IMR-90 (cell line): ENCODE results near the gene DNPH1. TPM values are rescaled to one million over a fixed set of nuclear protein-coding genes. Genes with fewer than 3 reads are reported as not detected.

Source experiments
- ATAC-seq: fragments of 200-7000 bp; cut with Tn5 transposase; 2 replicates; pipeline ENCODE4 v1.9.1; 2020; ENCODE audit warnings: low read depth, mild to moderate bottlenecking, moderate library complexity
- BruUV-seq: library from RNA; stranded (reverse); fragments of 400-500 nt; replicated peaks from 2 replicates; lab custom pipeline; 2021; lab: Mats Ljungman, UMichigan
- CTCF ChIA-PET: fragments of 300-600 bp; formaldehyde crosslinking; extraction: SDS; loops from one replicate; lab custom pipeline; 2021; ENCODE audit warnings: antibody characterized with exemption; lab: Yijun Ruan, JAX
- POLR2A ChIA-PET: fragments of 300-600 bp; sonication (Branson Sonifier 250); formaldehyde crosslinking; loops from one replicate; lab custom pipeline; 2022; ENCODE audit warnings: antibody characterized with exemption; ENCODE audit not compliant: unreplicated experiment; lab: Charles Lee
- DNase-seq: peaks from one replicate; pipeline ENCODE4 v3.0.0; 2013
- H2AFZ ChIP-seq: replicated peaks from 2 replicates; pipeline ENCODE3; 2013; ENCODE audit warnings: low read length, mild to moderate bottlenecking; ENCODE audit not compliant: poor library complexity
- H2AK5ac ChIP-seq: 2 replicates; pipeline ENCODE4 v1.6.1; 2013; ENCODE audit warnings: low read depth, low read length, inconsistent platforms
- H2AK9ac ChIP-seq: replicated peaks from 2 replicates; pipeline ENCODE3; 2013; ENCODE audit warnings: mild to moderate bottlenecking, low read depth, low read length, moderate library complexity; ENCODE audit not compliant: poor library complexity
- H2BK120ac ChIP-seq: 2 replicates; pipeline ENCODE4 v1.6.1; 2013; ENCODE audit warnings: low read depth, low read length, inconsistent platforms
- H2BK15ac ChIP-seq: 3 replicates; pipeline ENCODE4 v1.6.1; 2013; ENCODE audit warnings: low read depth, low read length, inconsistent platforms
- H2BK20ac ChIP-seq: 2 replicates; pipeline ENCODE4 v1.6.1; 2013; ENCODE audit warnings: low read depth, mild to moderate bottlenecking, inconsistent platforms, low read length, moderate library complexity
- H2BK5ac ChIP-seq: 2 replicates; pipeline ENCODE4 v1.6.1; 2013; ENCODE audit warnings: mild to moderate bottlenecking, low read depth, low read length, inconsistent platforms; ENCODE audit not compliant: poor library complexity, severe bottlenecking
- H3K14ac ChIP-seq: replicated peaks from 2 replicates; pipeline ENCODE4 v1.6.1; 2013; ENCODE audit warnings: low read depth, low read length, inconsistent platforms
- H3K18ac ChIP-seq: 2 replicates; pipeline ENCODE4 v1.6.1; 2013; ENCODE audit warnings: low read depth, low read length, control low read depth
- H3K23ac ChIP-seq: 2 replicates; pipeline ENCODE4 v1.6.1; 2013; ENCODE audit warnings: low read depth, low read length, inconsistent platforms
- H3K27ac ChIP-seq: 2 replicates; pipeline ENCODE4 v1.5.1; 2013; ENCODE audit warnings: mild to moderate bottlenecking, control low read depth, low read length; ENCODE audit not compliant: insufficient read depth
- H3K27me3 ChIP-seq: 2 replicates; pipeline ENCODE4 v1.6.1; 2013; ENCODE audit warnings: low read length; ENCODE audit not compliant: control insufficient read depth, insufficient read depth
- H3K36me3 ChIP-seq: 2 replicates; pipeline ENCODE4 v1.6.1; 2013; ENCODE audit warnings: low read length, mixed read lengths; ENCODE audit not compliant: control insufficient read depth, insufficient read depth
- H3K4ac ChIP-seq: 2 replicates; pipeline ENCODE4 v1.6.1; 2013; ENCODE audit warnings: low read depth, low read length, inconsistent platforms
- H3K4me1 ChIP-seq: 2 replicates; pipeline ENCODE4 v1.6.1; 2013; ENCODE audit warnings: low read length, mixed read lengths; ENCODE audit not compliant: control insufficient read depth, insufficient read depth
- H3K4me2 ChIP-seq: 2 replicates; pipeline ENCODE4 v1.6.1; 2013; ENCODE audit warnings: low read depth, mild to moderate bottlenecking, control low read depth, low read length, moderate library complexity
- H3K4me3 ChIP-seq: 2 replicates; pipeline ENCODE4 v1.5.1; 2013; ENCODE audit warnings: low read depth, mild to moderate bottlenecking, control low read depth, low read length, moderate library complexity; ENCODE audit not compliant: insufficient read depth
- H3K56ac ChIP-seq: 2 replicates; pipeline ENCODE4 v1.6.1; 2013; ENCODE audit warnings: low read length, inconsistent platforms; ENCODE audit not compliant: insufficient read depth; ENCODE audit errors: extremely low read depth
- H3K79me1 ChIP-seq, 2 experiments: 2 replicates each; pipeline ENCODE4 v1.6.1; 2013; ENCODE audit warnings: low read length in 2 of 2, inconsistent platforms in 1 of 2, low read depth in 1 of 2
- H3K9ac ChIP-seq: 2 replicates; pipeline ENCODE4 v1.6.1; 2013; ENCODE audit warnings: low read depth, low read length, control low read depth
- H3K9me1 ChIP-seq: 2 replicates; pipeline ENCODE4 v1.6.1; 2013; ENCODE audit warnings: low read length, inconsistent platforms; ENCODE audit not compliant: insufficient read depth
- H3K9me3 ChIP-seq: 2 replicates; pipeline ENCODE4 v1.6.1; 2013; ENCODE audit warnings: low read length; ENCODE audit not compliant: control insufficient read depth, insufficient read depth
- H4K20me1 ChIP-seq: 2 replicates; pipeline ENCODE4 v1.6.1; 2013; ENCODE audit warnings: low read length, inconsistent platforms; ENCODE audit not compliant: insufficient read depth
- H4K5ac ChIP-seq: 2 replicates; pipeline ENCODE4 v1.6.1; 2013; ENCODE audit warnings: mild to moderate bottlenecking, low read depth, low read length, control low read depth
- H4K8ac ChIP-seq, 2 experiments: 2 replicates each; pipeline ENCODE4 v1.6.1; 2013; ENCODE audit warnings: low read depth in 2 of 2, low read length in 2 of 2, control low read depth in 1 of 2, inconsistent platforms in 1 of 2
- H4K91ac ChIP-seq: 2 replicates; pipeline ENCODE4 v1.6.1; 2013; ENCODE audit warnings: low read depth, low read length, inconsistent platforms; ENCODE audit not compliant: insufficient read depth
- BHLHE40 ChIP-seq: fragments of 150-350 bp; IDR thresholded peaks from 2 replicates; pipeline ENCODE4 v1.6.1; 2016; ENCODE audit warnings: mild to moderate bottlenecking, low read depth, low read length
- CEBPB ChIP-seq: IDR thresholded peaks from 2 replicates; pipeline ENCODE4 v1.6.1; 2012; ENCODE audit warnings: low read depth, low read length, improper control_type of control experiment
- CHD1 ChIP-seq: IDR thresholded peaks from 2 replicates; pipeline ENCODE4 v1.6.1; 2012; ENCODE audit warnings: low read depth, low read length, improper control_type of control experiment
- CTCF ChIP-seq: conservative IDR thresholded peaks from 2 replicates; pipeline ENCODE4 v1.5.1; 2012; ENCODE audit warnings: mild to moderate bottlenecking, low read depth, low read length, improper control_type of control experiment
- FOS ChIP-seq: fragments of 150-350 bp; IDR thresholded peaks from 2 replicates; pipeline ENCODE4 v1.6.1; 2016; ENCODE audit warnings: low read depth, low read length
- MAFK ChIP-seq: IDR thresholded peaks from 2 replicates; pipeline ENCODE4 v1.6.1; 2012; ENCODE audit warnings: low read depth, low read length, improper control_type of control experiment
- MXI1 ChIP-seq: IDR thresholded peaks from 2 replicates; pipeline ENCODE4 v1.6.1; 2012; ENCODE audit warnings: low read depth, mild to moderate bottlenecking, low read length, moderate library complexity, borderline replicate concordance
- NFE2L2 ChIP-seq: fragments of 150-350 bp; IDR thresholded peaks from 2 replicates; pipeline ENCODE4 v1.6.1; 2016; ENCODE audit warnings: low read depth, mild to moderate bottlenecking, low read length
- RAD21 ChIP-seq: IDR thresholded peaks from 2 replicates; pipeline ENCODE4 v1.6.1; 2012; ENCODE audit warnings: low read length, improper control_type of control experiment
- RFX5 ChIP-seq: IDR thresholded peaks from 2 replicates; pipeline ENCODE4 v1.8.0; 2012; ENCODE audit warnings: low read depth, mild to moderate bottlenecking, low read length, moderate library complexity
- SMC3 ChIP-seq: fragments of 150-350 bp; IDR thresholded peaks from 2 replicates; pipeline ENCODE4 v1.6.1; 2016; ENCODE audit warnings: low read depth, mild to moderate bottlenecking, antibody characterized with exemption, low read length, moderate library complexity
- USF2 ChIP-seq: fragments of 150-350 bp; IDR thresholded peaks from 2 replicates; pipeline ENCODE4 v1.6.1; 2017; ENCODE audit warnings: mild to moderate bottlenecking, antibody characterized with exemption, low read length, low read depth
- WGBS, 2 experiments: methylation state at CpG; one replicate each; pipeline versions ENCODE4 v1.1.5 to v1.1.7; 2013; ENCODE audit warnings: missing lambda C conversion rate in 2 of 2; ENCODE audit not compliant: insufficient read length in 1 of 2; ENCODE audit errors: extremely low coverage in 2 of 2; 5-methylcytosine and 5-hydroxymethylcytosine counted together
- dilution Hi-C: fragments of 300-500 bp; cut with HindIII; formaldehyde crosslinking; loops from one replicate; pipeline ENCODE4 v1.14.3; 2018; ENCODE audit warnings: low sequenced_read_pairs; ENCODE audit not compliant: unreplicated experiment
- in situ Hi-C: fragments of 300-500 bp; cut with MboI; formaldehyde crosslinking; loops from 3 replicates; pipeline ENCODE4 v1.14.3; 2019; ENCODE audit warnings: low sequenced_read_pairs, inconsistent platforms, mixed read lengths
- intact Hi-C: fragments of 100-400 bp; cut with micrococcal nuclease; formaldehyde crosslinking; loops from 2 replicates; pipeline ENCODE4 v1.10.0; 2022
- polyA plus RNA-seq, 3 experiments: library from polyadenylated mRNA; depleted of rRNA; stranded (reverse); fragments of >200 nt; gene quantifications; 2 replicates each; pipeline ENCODE4 v1.2.3, GENCODE V29; 2012; ENCODE audit warnings: low replicate concordance in 1 of 3
- total RNA-seq: library from RNA; depleted of rRNA; stranded (reverse); fragments of >200 nt; gene quantifications from 2 replicates; pipeline ENCODE4 v1.2.3, GENCODE V29; 2012

DNPH1 gene
- total and polyA plus RNA-seq, 2 of the 4 experiments (the other 2 are of a cell fraction), result 19.0 to 47.8 TPM

GRCh38 chr6:43178951-43179830, 50.1 kb downstream of the DNPH1 start (continued):
- TF ChIP-seq FOS, result no peak

GRCh38 chr6:43178150-43178549, 51.1 kb downstream of the DNPH1 start:
- Histone ChIP-seq H3K27me3 (no peaks in the 10 kb centered on the region), H3K27ac (no peak overlapping the region), H3K36me3 (peaks cover 45% of the 10 kb centered on the region), H2BK20ac (no peak overlapping the region), H3K4me3 (no peak overlapping the region), H3K4ac (no peak overlapping the region), H2AK5ac (no peak overlapping the region), H2BK120ac (no peak overlapping the region), H4K91ac (no peak overlapping the region), H4K8ac (no peak overlapping the region), H3K56ac (no peak overlapping the region), H4K5ac (no peak overlapping the region), H3K14ac (no peak overlapping the region), H3K9me3 (no peaks in the 10 kb centered on the region), H3K23ac (no peak overlapping the region), H3K79me1 (peaks cover 27 to 71% of the 10 kb centered on the region in 2 experiments), H3K18ac (no peak overlapping the region), H3K4me2 (no peak overlapping the region), H4K20me1 (peaks cover 30% of the 10 kb centered on the region), H3K9me1 (peaks cover 15% of the 10 kb centered on the region), H2AK9ac (no peak overlapping the region), H2AFZ (no peak overlapping the region), H2BK15ac (no peak overlapping the region), H3K4me1 (peaks cover 17% of the 10 kb centered on the region), H3K9ac (no peak overlapping the region), H2BK5ac (no peak overlapping the region)
- ChIA-PET POLR2A (no interaction called here), CTCF (interaction anchor here (0.6 kb wide), 2 partner anchors 24 to 1335 kb away, joined by 3 to 4 read pairs; no protein-coding TSS in a partner anchor)
- dilution Hi-C loops, result no loop called here
- no peak for DNase-seq
- ATAC-seq, result no peak
- in situ Hi-C loops, result no loop called here
- no TSS peak for BruUV-seq
- intact Hi-C loops, result no loop called here
- 93% methylated on average over 10 of the region's 12 CpGs; no CpG with 5 or more reads in 1 of the 2 experiments for WGBS, 2 experiments
- no peak for TF ChIP-seq MAFK
- no peak for TF ChIP-seq CTCF
- no peak for TF ChIP-seq NFE2L2
- no peak for TF ChIP-seq RFX5
- no peak for TF ChIP-seq BHLHE40
- no peak for TF ChIP-seq SMC3
- no peak for TF ChIP-seq MXI1
- no peak for TF ChIP-seq USF2
- TF ChIP-seq CEBPB, result no peak
- no peak for TF ChIP-seq RAD21
- no peak for TF ChIP-seq CHD1
